Stimulated activated CD8-positive, alpha-beta memory T cell treated with anti-CD3 and anti-CD28 coated beads, Interleukin-4, amount 100 ng/mL, for 4 hours (primary cell): ENCODE measurements around the gene DNAJB1.
A peak's percentile ranks its signal among the peaks of the same experiment; 100 is the strongest.
"Not testable (repeated sequence)": the region's sequence is repeated elsewhere in the genome, so short reads cannot be mapped to it uniquely, and the experiment has no call there.

Experiments used
- DNase-seq, 2 donors: peaks; one replicate each; pipeline ENCODE4 v3.0.0-alpha.2; 2020; ENCODE audit warnings: low read depth in 2 of 2, low spot score in 1 of 2

Gene DNAJB1

GRCh38 chr19:14517840-14518505 lies at the start of gene DNAJB1:
Gene DNAJB1, minus strand, starts transcription at chr19:14518397. Its CDS starts 48 bp downstream, at chr19:14518349.
- DNase-seq, result peak in 1 of 2 donors; percentile 49

GRCh38 chr19:14567079-14567478 lies 48.9 kb upstream of the DNAJB1 start:
- DNase-seq, result no peak

- no peak for DNase-seq
These were observed 48.5 kb upstream of the DNAJB1 start for GRCh38 chr19:14566712-14567077.

- DNase-seq, result no peak
These were observed 47.8 kb upstream of the DNAJB1 start for GRCh38 chr19:14565765-14566711.

GRCh38 chr19:14565298-14565679 lies 47.1 kb upstream of the DNAJB1 start:
- no peak for DNase-seq

- DNase-seq, result not testable (repeated sequence)
These were observed 46.6 kb upstream of the DNAJB1 start for GRCh38 chr19:14564652-14565297.

- no peak for DNase-seq
These were observed 45.9 kb upstream of the DNAJB1 start for GRCh38 chr19:14563989-14564651.

GRCh38 chr19:14563590-14563926 lies 45.4 kb upstream of the DNAJB1 start:
- DNase-seq, result no peak

- no peak for DNase-seq
These were observed 44.7 kb upstream of the DNAJB1 start for GRCh38 chr19:14562660-14563589.

GRCh38 chr19:14561847-14562351 lies 43.7 kb upstream of the DNAJB1 start:
- DNase-seq, result no peak

GRCh38 chr19:14561249-14561648 lies 43.1 kb upstream of the DNAJB1 start:
- no peak for DNase-seq

GRCh38 chr19:14560776-14561108 lies 42.5 kb upstream of the DNAJB1 start:
- no peak for DNase-seq

- no peak for DNase-seq
These were observed 41.9 kb upstream of the DNAJB1 start for GRCh38 chr19:14559916-14560775.

- DNase-seq, result no peak
These were observed 40.3 kb upstream of the DNAJB1 start for GRCh38 chr19:14558370-14559066.

- peak; percentile 45 to 48 for DNase-seq
These were observed 38.5 kb upstream of the DNAJB1 start for GRCh38 chr19:14556662-14557188.

- no peak for DNase-seq
These were observed 37.9 kb upstream of the DNAJB1 start for GRCh38 chr19:14555918-14556661.

- no peak for DNase-seq
These were observed 36.2 kb upstream of the DNAJB1 start for GRCh38 chr19:14554382-14554812.

GRCh38 chr19:14553939-14554243 lies 35.7 kb upstream of the DNAJB1 start:
- no peak for DNase-seq
